SK-N-SH (cell line): ENCODE results near the gene MARK3. TPM values are rescaled to one million over a fixed set of nuclear protein-coding genes. Genes with fewer than 3 reads are reported as not detected.

ENCODE experiments used
- CTCF ChIA-PET: fragments of 300-600, 350-600 bp; formaldehyde crosslinking; extraction: SDS; loops from one replicate; lab custom pipeline; 2021; lab: Yijun Ruan, JAX
- POLR2A ChIA-PET: fragments of 350-600 bp; sonication (Branson Sonifier 250); formaldehyde crosslinking; extraction: SDS; loops from one replicate; lab custom pipeline; 2020; ENCODE audit warnings: antibody characterized with exemption, inconsistent platforms; lab: Yijun Ruan, JAX
- DNase-seq: peaks from one replicate; pipeline ENCODE4 v3.0.0; 2012
- H2AFZ ChIP-seq: fragments of 200-600 bp; sonication (generic); 2 replicates; pipeline ENCODE4 v1.8.1; 2016; ENCODE audit warnings: antibody characterized with exemption, mild to moderate bottlenecking, low read depth
- H3F3A ChIP-seq: fragments of 200-600 bp; sonication (generic); replicated peaks from 2 replicates; pipeline ENCODE3; 2016; ENCODE audit warnings: antibody characterized with exemption, mild to moderate bottlenecking; ENCODE audit not compliant: insufficient read depth
- H3K27ac ChIP-seq, 2 experiments: fragments of 200-500 bp in 1 of 2; fragments of 200-600 bp in 1 of 2; sonication (Bioruptor generic) in 1 of 2; sonication (generic), shearing (Covaris generic) in 1 of 2; 2 replicates each; pipeline versions ENCODE4 v1.5.1 to v1.6.1; 2014 to 2016; ENCODE audit warnings: low read depth in 2 of 2, inconsistent platforms in 1 of 2, low read length in 1 of 2, mild to moderate bottlenecking in 1 of 2, mixed read lengths in 1 of 2
- H3K27me3 ChIP-seq: fragments of 200-600 bp; sonication (generic), shearing (Covaris generic); 2 replicates; pipeline ENCODE4 v1.6.1; 2016; ENCODE audit warnings: mixed run types; ENCODE audit not compliant: insufficient read depth
- H3K36me3 ChIP-seq, 2 experiments: fragments of 200-500 bp in 1 of 2; fragments of 200-600 bp in 1 of 2; sonication (Bioruptor generic) in 1 of 2; sonication (generic) in 1 of 2; replicated peaks in 1 of 2; 2 replicates each; pipeline versions ENCODE3 to v1.5.1; 2014 to 2016; ENCODE audit warnings: low read length in 1 of 2, mild to moderate bottlenecking in 1 of 2; ENCODE audit not compliant: insufficient read depth in 2 of 2, control insufficient read depth in 1 of 2
- H3K4me1 ChIP-seq, 2 experiments: fragments of 200-500 bp in 1 of 2; fragments of 200-600 bp in 1 of 2; sonication (Bioruptor generic) in 1 of 2; sonication (generic), shearing (Covaris generic) in 1 of 2; 2 replicates each; pipeline versions ENCODE4 v1.5.1 to v1.6.1; 2014 to 2016; ENCODE audit warnings: low read depth in 1 of 2, low read length in 1 of 2, mixed run types in 1 of 2; ENCODE audit not compliant: insufficient read depth in 2 of 2, control insufficient read depth in 1 of 2
- H3K4me2 ChIP-seq: fragments of 200-600 bp; sonication (generic), shearing (Covaris generic); 2 replicates; pipeline ENCODE4 v1.6.1; 2017; ENCODE audit warnings: mixed run types
- H3K4me3 ChIP-seq, 2 experiments: fragments of 200-500 bp in 1 of 2; fragments of 200-600 bp in 1 of 2; sonication (Bioruptor generic) in 1 of 2; sonication (generic), shearing (Covaris generic) in 1 of 2; 2 replicates each; pipeline versions ENCODE4 v1.5.1 to v1.8.1; 2014 to 2016; ENCODE audit warnings: low read depth in 2 of 2, inconsistent platforms in 1 of 2, low read length in 1 of 2, mild to moderate bottlenecking in 1 of 2, mixed read lengths in 1 of 2, moderate library complexity in 1 of 2
- H3K79me2 ChIP-seq: fragments of 200-600 bp; sonication (generic); 2 replicates; pipeline ENCODE4 v1.8.1; 2017; ENCODE audit warnings: mild to moderate bottlenecking; ENCODE audit not compliant: insufficient read depth
- H3K9ac ChIP-seq: fragments of 200-600 bp; sonication (generic); 2 replicates; pipeline ENCODE4 v1.6.1; 2017; ENCODE audit warnings: mixed run types
- H3K9me2 ChIP-seq: fragments of 200-600 bp; sonication (generic); 2 replicates; pipeline ENCODE4 v1.6.1; 2017; ENCODE audit warnings: mixed run types
- H3K9me3 ChIP-seq: fragments of 200-600 bp; sonication (generic); 2 replicates; pipeline ENCODE4 v1.6.1; 2017; ENCODE audit warnings: mixed run types, mild to moderate bottlenecking, moderate library complexity
- H4K20me1 ChIP-seq: fragments of 200-600 bp; sonication (generic); 2 replicates; pipeline ENCODE4 v1.6.1; 2017; ENCODE audit warnings: mild to moderate bottlenecking, mixed run types; ENCODE audit not compliant: insufficient read depth
- EZH2phosphoT487 ChIP-seq: fragments of 200-600 bp; sonication (generic); IDR thresholded peaks from 2 replicates; pipeline ENCODE4 v1.6.1; 2017; ENCODE audit warnings: low read depth, mixed run types, mild to moderate bottlenecking, antibody characterized with exemption, moderate library complexity, borderline replicate concordance
- FOSL2 ChIP-seq: IDR thresholded peaks from 2 replicates; pipeline ENCODE4 v1.4.0; 2012; ENCODE audit warnings: low read depth, mild to moderate bottlenecking, moderate library complexity, borderline replicate concordance
- MXI1 ChIP-seq: IDR thresholded peaks from 2 replicates; pipeline ENCODE4 v1.6.1; 2012; ENCODE audit warnings: mild to moderate bottlenecking, low read depth, low read length, improper control_type of control experiment
- TAF1 ChIP-seq: IDR thresholded peaks from 2 replicates; pipeline ENCODE4 v1.6.1; 2012; ENCODE audit warnings: low read depth, mild to moderate bottlenecking, low read length, moderate library complexity, borderline replicate concordance
- TEAD4 ChIP-seq: IDR thresholded peaks from 2 replicates; pipeline ENCODE4 v1.4.0; 2012; ENCODE audit warnings: mild to moderate bottlenecking, borderline replicate concordance; ENCODE audit not compliant: insufficient read depth
- WGBS: methylation state at CpG from one replicate; pipeline ENCODE4 v1.1.6; 2017; ENCODE audit warnings: low lambda C conversion rate; 5-methylcytosine and 5-hydroxymethylcytosine counted together
- polyA plus RNA-seq, 3 experiments: library from polyadenylated mRNA; depleted of rRNA; stranded (reverse); fragments of >200 nt; gene quantifications; 2 replicates each; pipeline ENCODE4 v1.2.3, GENCODE V29; 2012
- TF ChIP-seq, protein P1 (sequence below): IDR thresholded peaks from 2 replicates; pipeline ENCODE4 v1.6.1; 2012; ENCODE audit warnings: mild to moderate bottlenecking, low read depth, low read length, moderate library complexity
- TF ChIP-seq, protein P2 (sequence below): fragments of 200-600 bp; sonication (generic); IDR thresholded peaks from 2 replicates; pipeline ENCODE4 v1.6.1; 2017; ENCODE audit warnings: antibody characterized with exemption, mild to moderate bottlenecking, moderate library complexity

Gene MARK3
- polyA plus RNA-seq, 1 of the 3 experiments (the other 2 are of a cell fraction), result 73.4 TPM

DNA sequence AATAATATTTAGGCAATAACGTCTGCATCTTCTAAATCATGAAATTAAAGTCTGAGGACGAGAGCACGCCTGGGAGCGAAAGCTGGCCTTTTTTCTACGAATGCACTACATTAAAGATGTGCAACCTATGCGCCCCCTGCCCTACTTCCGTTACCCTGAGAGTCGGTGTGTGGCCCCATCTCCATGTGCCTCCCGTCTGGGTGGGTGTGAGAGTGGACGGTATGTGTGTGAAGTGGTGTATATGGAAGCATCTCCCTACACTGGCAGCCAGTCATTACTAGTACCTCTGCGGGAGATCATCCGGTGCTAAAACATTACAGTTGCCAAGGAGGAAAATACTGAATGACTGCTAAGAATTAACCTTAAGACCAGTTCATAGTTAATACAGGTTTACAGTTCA, 118.1 kb downstream of the MARK3 start:
- POLR2A ChIA-PET, result no interaction called here
- Histone ChIP-seq H3K9me2 (no peaks in the 10 kb centered on the region), H3K4me3 (no peak overlapping the region), H3K27ac (no peak overlapping the region), H3K9me3 (no peaks in the 10 kb centered on the region), H3K27me3 (no peaks in the 10 kb centered on the region), H4K20me1 (no peaks in the 10 kb centered on the region), H3K4me2 (no peak overlapping the region), H3K79me2 (peaks cover 12% of the 10 kb centered on the region; the same call in 1 of the 2 replicates), H3K4me1 (peaks cover 0 to 6% of the 10 kb centered on the region in 2 experiments; a peak in 1 of 4 replicates), H3F3A (peaks cover 6% of the 10 kb centered on the region), H3K36me3 (peaks cover 46 to 62% of the 10 kb centered on the region in 2 experiments), H3K9ac (no peak overlapping the region)
- no peak for DNase-seq
- CTCF ChIA-PET, result interaction anchor here (8.6 to 9.3 kb wide), 2 partner anchors 14 to 46 kb away, joined by 69 to 120 read pairs; no protein-coding TSS in a partner anchor
- WGBS, result 97% methylated on average over 12 of the region's 12 CpGs
- no peak for TF ChIP-seq FOSL2
- TF ChIP-seq TEAD4, result no peak
- TF ChIP-seq, protein P1, sequence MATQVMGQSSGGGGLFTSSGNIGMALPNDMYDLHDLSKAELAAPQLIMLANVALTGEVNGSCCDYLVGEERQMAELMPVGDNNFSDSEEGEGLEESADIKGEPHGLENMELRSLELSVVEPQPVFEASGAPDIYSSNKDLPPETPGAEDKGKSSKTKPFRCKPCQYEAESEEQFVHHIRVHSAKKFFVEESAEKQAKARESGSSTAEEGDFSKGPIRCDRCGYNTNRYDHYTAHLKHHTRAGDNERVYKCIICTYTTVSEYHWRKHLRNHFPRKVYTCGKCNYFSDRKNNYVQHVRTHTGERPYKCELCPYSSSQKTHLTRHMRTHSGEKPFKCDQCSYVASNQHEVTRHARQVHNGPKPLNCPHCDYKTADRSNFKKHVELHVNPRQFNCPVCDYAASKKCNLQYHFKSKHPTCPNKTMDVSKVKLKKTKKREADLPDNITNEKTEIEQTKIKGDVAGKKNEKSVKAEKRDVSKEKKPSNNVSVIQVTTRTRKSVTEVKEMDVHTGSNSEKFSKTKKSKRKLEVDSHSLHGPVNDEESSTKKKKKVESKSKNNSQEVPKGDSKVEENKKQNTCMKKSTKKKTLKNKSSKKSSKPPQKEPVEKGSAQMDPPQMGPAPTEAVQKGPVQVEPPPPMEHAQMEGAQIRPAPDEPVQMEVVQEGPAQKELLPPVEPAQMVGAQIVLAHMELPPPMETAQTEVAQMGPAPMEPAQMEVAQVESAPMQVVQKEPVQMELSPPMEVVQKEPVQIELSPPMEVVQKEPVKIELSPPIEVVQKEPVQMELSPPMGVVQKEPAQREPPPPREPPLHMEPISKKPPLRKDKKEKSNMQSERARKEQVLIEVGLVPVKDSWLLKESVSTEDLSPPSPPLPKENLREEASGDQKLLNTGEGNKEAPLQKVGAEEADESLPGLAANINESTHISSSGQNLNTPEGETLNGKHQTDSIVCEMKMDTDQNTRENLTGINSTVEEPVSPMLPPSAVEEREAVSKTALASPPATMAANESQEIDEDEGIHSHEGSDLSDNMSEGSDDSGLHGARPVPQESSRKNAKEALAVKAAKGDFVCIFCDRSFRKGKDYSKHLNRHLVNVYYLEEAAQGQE, result no peak
- TF ChIP-seq TAF1, result no peak
- TF ChIP-seq, all 33 proteins: peak for 0
- H2AFZ ChIP-seq, result no peak overlapping the region

DNA sequence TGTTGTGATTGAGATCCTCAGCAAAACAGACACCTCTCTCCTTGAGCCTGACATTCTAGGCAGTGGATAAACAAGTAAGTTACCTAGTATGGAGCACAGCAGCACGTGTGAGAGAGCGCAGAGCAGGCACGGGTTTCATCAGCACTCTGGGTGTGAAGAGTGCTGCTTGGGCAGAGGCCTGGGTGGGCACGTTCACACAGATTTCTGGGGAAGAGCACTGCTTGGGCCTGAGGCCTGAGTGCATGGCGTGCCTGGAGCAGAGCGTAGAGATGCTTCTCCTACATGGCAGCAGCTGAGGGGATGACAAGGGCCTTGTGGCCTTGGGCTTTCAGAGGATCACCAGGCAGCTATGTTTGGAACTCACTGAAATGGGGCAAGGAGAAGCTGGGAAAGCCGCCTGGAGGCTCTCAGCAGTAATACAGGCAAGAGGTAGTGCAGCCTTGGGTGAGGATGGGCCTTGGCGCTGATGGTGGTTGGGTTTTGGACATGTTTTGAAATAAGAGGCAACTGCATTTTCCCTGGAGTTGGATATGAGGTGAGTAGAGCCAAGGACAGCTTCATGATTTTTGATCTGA, 119.9 kb downstream of the MARK3 start:
- POLR2A ChIA-PET, result no interaction called here
- TF ChIP-seq EZH2phosphoT487, result no peak
- TF ChIP-seq, protein P2, sequence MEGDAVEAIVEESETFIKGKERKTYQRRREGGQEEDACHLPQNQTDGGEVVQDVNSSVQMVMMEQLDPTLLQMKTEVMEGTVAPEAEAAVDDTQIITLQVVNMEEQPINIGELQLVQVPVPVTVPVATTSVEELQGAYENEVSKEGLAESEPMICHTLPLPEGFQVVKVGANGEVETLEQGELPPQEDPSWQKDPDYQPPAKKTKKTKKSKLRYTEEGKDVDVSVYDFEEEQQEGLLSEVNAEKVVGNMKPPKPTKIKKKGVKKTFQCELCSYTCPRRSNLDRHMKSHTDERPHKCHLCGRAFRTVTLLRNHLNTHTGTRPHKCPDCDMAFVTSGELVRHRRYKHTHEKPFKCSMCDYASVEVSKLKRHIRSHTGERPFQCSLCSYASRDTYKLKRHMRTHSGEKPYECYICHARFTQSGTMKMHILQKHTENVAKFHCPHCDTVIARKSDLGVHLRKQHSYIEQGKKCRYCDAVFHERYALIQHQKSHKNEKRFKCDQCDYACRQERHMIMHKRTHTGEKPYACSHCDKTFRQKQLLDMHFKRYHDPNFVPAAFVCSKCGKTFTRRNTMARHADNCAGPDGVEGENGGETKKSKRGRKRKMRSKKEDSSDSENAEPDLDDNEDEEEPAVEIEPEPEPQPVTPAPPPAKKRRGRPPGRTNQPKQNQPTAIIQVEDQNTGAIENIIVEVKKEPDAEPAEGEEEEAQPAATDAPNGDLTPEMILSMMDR, result peak; percentile 9; the same call in 1 of the 2 replicates
- no peak for TF ChIP-seq MXI1
- peaks cover 46 to 63% of the 10 kb centered on the region in 2 experiments for H3K36me3 ChIP-seq
- H3K4me1 ChIP-seq, result peaks cover 0 to 6% of the 10 kb centered on the region in 2 experiments; a peak in 1 of 4 replicates
- H3K4me2 ChIP-seq, result no peak overlapping the region
- WGBS, result 93% methylated on average over 5 of the region's 8 CpGs
- H3K9me2 ChIP-seq, result no peaks in the 10 kb centered on the region
- H3K4me3 ChIP-seq, result no peak overlapping the region
- no peak overlapping the region for H3K27ac ChIP-seq
- CTCF ChIA-PET, result interaction anchor here (0.5 to 9.3 kb wide), 4 partner anchors 12 to 193 kb away, joined by 3 to 120 read pairs (median 36); partner anchors contain the start of gene CKB
- no peak for DNase-seq
- no peaks in the 10 kb centered on the region for H3F3A ChIP-seq
- H4K20me1 ChIP-seq, result no peaks in the 10 kb centered on the region
- H2AFZ ChIP-seq, result no peak overlapping the region
- H3K9me3 ChIP-seq, result no peaks in the 10 kb centered on the region
- no peaks in the 10 kb centered on the region for H3K27me3 ChIP-seq
- H3K9ac ChIP-seq, result no peak overlapping the region
- H3K79me2 ChIP-seq, result peaks cover 12% of the 10 kb centered on the region; the same call in 1 of the 2 replicates
